Stimulated activated CD4-positive, alpha-beta T cell treated with anti-CD3 and anti-CD28 coated beads, Interleukin-2, amount 100 ng/mL, for 24 hours (primary cell): Measurements from ENCODE around the gene GNG4.
A peak's percentile ranks its signal among the peaks of the same experiment; 100 is the strongest.
"Not testable (repeated sequence)": the region's sequence is repeated elsewhere in the genome, so short reads cannot be mapped to it uniquely, and the experiment has no call there.

Source experiments
- DNase-seq, 2 donors: peaks; one replicate each; pipeline ENCODE4 v3.0.0-alpha.2; 2020

The GNG4 gene

GRCh38 chr1:235624721-235625333, 24.8 kb downstream of the GNG4 start:
- no peak for DNase-seq

- no peak for DNase-seq
Measured at GRCh38 chr1:235622936-235623779, 26.4 kb downstream of the GNG4 start.

- DNase-seq, result not testable (repeated sequence)
Measured at GRCh38 chr1:235619149-235619548, 30.4 kb downstream of the GNG4 start.

DNA sequence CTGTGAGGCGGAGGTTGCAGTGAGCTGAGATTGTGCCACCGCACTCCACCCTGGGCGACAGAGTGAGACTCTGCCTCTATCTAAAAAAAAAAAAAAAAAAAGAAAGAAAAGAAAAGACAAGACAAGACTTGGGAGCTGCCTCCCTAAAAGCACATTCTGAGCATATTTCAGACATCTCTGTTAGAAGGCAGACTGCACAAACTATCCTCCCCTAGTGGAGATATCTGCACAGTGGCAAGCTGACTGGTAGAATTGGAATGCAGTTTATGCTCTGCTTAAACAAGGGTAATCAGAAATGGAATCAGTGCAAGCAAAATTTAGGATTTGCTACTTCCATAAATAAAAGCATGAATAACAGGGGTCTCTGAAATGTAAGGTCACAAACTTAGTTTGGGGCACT, 31.8 kb downstream of the GNG4 start:
- DNase-seq, result no peak

DNA sequence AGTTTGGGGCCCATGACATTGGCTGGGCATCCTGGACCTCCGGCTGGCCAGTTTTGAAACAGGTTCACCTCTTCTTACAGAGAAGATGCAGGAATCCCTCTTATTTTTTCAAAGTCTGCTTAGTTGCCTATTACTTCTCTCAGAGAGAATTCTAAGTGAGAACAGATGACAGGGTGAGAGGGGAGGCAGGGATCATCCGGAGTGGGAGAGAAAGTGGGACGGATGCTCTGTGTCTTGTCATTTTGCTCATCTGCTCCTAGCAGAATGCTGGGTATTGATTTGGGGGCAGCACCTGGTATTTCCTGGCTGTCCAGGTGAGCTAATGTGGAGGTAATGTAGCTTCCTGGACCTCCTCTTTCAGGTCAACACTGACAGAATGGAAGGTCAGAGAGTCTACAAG, 32.4 kb downstream of the GNG4 start:
- no peak for DNase-seq

- DNase-seq, result no peak
Measured at GRCh38 chr1:235614442-235614954, 35.1 kb downstream of the GNG4 start.

GRCh38 chr1:235613602-235614001, 36.0 kb downstream of the GNG4 start:
- no peak for DNase-seq

GRCh38 chr1:235612761-235613160, 36.8 kb downstream of the GNG4 start:
- no peak for DNase-seq

DNA sequence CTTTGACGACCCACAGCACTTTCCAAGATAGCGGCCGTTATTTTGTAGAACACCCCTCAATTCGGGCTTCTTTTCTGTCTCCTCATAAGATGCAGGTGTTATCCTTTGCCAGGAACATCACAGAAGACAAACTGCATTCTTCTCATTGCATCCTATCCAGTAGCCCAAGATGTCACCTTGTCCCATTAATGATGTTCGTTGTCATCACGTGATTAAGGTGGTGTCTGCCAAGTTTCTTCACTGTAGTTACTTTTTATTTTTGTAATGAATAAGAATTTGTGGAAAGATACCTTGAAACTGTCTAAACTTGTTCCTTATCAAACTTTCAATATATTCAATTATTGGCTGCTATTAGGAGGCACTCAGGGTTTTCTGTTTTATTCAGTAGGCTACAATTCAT, 39.4 kb downstream of the GNG4 start:
- no peak for DNase-seq

GRCh38 chr1:235608278-235608677, 41.3 kb downstream of the GNG4 start:
- no peak for DNase-seq

GRCh38 chr1:235607284-235607683, 42.3 kb downstream of the GNG4 start:
- DNase-seq, result no peak

DNA sequence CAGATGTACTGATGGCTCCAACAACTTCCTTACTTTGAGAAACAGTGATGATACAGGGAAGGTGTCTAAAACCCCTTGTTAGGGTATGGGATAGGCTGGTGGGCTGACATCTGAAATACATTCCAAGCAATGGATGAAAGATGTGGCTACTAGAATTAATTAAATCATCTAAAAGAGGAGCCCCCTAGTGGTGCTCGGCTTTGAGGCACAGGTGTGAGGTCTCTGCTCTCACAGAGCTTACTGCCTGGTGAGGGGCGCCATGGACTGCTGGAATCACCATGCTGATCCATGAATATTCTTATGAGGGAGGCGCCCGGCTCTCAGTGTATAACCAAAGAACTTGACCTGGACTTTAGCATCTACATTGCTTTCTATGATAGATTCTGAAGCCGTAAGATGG, 48.5 kb downstream of the GNG4 start:
- peak; percentile 32 to 42 for DNase-seq

- DNase-seq, result no peak
Measured at GRCh38 chr1:235599536-235599935, 50.0 kb downstream of the GNG4 start.

- no peak for DNase-seq
Measured at GRCh38 chr1:235597867-235598553, 51.6 kb downstream of the GNG4 start.

- no peak for DNase-seq
Measured at GRCh38 chr1:235595079-235595478, 54.5 kb downstream of the GNG4 start.

DNA sequence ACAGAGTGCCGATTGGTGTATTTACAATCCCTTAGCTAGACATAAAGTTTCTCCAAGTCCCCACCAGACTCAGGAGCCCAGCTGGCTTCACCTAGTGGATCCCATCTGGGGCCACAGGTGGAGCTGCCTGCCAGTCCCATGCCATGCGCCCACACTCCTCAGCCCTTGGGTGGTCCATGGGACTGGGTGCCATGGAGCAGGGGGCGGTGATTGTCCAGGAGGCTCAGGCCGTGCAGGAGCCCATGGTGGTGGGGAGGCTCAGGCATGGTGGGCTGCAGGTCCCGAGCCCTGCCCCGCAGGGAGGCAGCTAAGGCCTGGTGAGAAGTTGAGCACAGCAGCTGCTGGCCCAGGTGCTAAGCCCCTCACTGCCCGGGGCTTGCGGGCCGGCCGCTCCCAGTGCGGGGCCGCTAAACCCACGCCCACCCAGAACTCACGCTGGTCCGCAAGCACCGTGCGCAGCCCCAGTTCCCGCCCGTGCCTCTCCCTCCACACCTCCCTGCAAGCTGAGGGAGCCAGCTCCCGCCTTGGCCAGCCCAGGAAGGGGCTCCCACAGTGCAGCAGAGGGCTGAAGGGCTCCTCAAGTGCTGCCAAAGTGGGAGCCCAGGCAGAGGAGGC, 55.2 kb downstream of the GNG4 start:
- not testable (repeated sequence) for DNase-seq

- DNase-seq, result no peak
Measured at GRCh38 chr1:235588916-235589515, 60.6 kb downstream of the GNG4 start.

GRCh38 chr1:235588156-235588555, 61.4 kb downstream of the GNG4 start:
- DNase-seq, result no peak

- DNase-seq, result no peak
Measured at GRCh38 chr1:235586992-235587391, 62.6 kb downstream of the GNG4 start.

GRCh38 chr1:235586413-235586812, 63.2 kb downstream of the GNG4 start:
- DNase-seq, result no peak

DNA sequence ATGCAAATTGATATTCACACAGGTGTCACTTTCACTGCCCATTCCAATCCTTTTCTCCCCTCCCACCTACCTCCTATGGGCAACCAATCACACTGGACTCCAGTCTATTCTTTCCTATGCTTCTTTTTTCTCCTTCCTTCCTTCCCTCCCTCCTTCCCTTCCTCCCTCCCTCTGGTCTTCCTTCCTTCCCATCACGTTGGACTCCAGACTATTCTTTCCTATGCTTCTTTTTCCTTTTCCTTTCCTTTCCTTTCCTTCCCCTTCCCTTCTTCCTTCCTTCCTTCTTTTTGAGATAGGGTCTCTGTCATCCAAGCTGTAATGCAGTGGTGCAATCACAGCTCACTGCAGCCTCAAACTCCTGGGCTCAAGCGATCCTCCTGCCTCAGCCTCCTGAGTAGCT, 64.6 kb downstream of the GNG4 start:
- DNase-seq, result no peak

DNA sequence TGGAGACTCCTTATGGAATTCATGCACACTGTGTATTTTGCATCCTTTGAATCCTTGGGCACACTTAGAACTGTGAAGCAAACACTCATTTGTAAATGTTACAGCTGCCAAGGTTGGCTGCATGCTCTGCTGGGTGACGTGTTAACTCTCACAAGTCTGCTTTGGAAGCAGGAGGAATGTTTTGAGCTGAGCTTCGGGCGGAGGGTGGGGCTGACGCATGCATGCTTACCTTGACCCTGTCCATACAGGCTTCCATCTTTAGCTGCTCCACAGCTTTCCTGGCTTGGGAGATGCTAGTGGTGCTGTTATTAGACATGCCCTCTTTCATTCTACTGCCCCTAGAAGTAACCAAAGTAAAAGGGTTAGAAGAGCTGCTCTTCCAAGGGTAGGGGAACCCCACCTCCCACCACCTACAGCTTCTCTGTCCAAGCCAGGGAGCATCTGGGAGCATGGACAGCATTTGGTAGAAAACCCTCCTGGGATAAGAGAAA, 66.0 kb downstream of the GNG4 start:
- no peak for DNase-seq

DNA sequence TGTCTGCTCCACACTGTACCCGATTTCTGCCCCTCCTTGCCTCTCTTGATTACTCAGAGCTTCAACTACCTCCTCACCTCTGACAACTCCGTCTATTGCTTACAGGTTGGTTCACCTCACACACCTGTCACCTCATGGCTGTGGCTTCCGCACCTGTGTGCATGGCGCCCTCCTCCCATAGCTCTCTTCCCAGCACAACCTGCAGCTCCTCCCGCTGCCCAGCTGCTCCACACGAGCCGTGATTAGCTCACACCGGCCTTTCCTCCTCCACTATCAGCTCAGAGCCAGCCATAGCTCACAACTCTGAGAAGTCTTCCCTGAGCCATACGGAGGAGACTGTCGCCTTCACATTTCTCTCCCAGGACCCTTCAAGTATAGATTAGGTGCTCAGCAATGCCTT, 67.5 kb downstream of the GNG4 start:
- DNase-seq, result no peak
